BLaER1 treated with 17β-estradiol and CSF1 and Interleukin-3, amounts not matched to agents 10 nM and 100 nM (cell line): ENCODE results near the gene PLCB3.
A peak's percentile ranks its signal among the peaks of the same experiment; 100 is the strongest.

Experiments used
- H3K27ac ChIP-seq, 11 experiments: shearing (Covaris generic); formaldehyde crosslinking; 2 replicates each; pipeline ENCODE4 v1.8.1; 2022
- H3K27me3 ChIP-seq, 11 experiments: shearing (Covaris generic); formaldehyde crosslinking; 2 replicates each; pipeline ENCODE4 v1.8.1; 2022
- H3K36me3 ChIP-seq, 11 experiments: shearing (Covaris generic); formaldehyde crosslinking; 2 replicates each; pipeline ENCODE4 v1.8.1; 2022
- H3K4me1 ChIP-seq, 10 experiments: shearing (Covaris generic); formaldehyde crosslinking; 2 replicates each; pipeline ENCODE4 v1.8.1; 2022
- H3K4me2 ChIP-seq, 11 experiments: shearing (Covaris generic); formaldehyde crosslinking; 2 replicates each; pipeline ENCODE4 v1.8.1; 2022
- H3K4me3 ChIP-seq, 10 experiments: shearing (Covaris generic); formaldehyde crosslinking; 2 replicates each; pipeline ENCODE4 v1.8.1; 2022
- H3K9ac ChIP-seq, 11 experiments: shearing (Covaris generic); formaldehyde crosslinking; 2 replicates each; pipeline ENCODE4 v1.8.1; 2022
- H3K9me3 ChIP-seq, 11 experiments: shearing (Covaris generic); formaldehyde crosslinking; replicated peaks in 1 of 11; 2 replicates each; pipeline ENCODE4 v1.8.1; 2022
- H4K20me1 ChIP-seq, 11 experiments: shearing (Covaris generic); formaldehyde crosslinking; 2 replicates each; pipeline ENCODE4 v1.8.1; 2022
- Cebpa-rat ChIP-seq, 11 experiments: shearing (Covaris generic); IDR thresholded peaks; 2 replicates each; pipeline ENCODE4 v1.8.1; 2022

PLCB3 gene

DNA sequence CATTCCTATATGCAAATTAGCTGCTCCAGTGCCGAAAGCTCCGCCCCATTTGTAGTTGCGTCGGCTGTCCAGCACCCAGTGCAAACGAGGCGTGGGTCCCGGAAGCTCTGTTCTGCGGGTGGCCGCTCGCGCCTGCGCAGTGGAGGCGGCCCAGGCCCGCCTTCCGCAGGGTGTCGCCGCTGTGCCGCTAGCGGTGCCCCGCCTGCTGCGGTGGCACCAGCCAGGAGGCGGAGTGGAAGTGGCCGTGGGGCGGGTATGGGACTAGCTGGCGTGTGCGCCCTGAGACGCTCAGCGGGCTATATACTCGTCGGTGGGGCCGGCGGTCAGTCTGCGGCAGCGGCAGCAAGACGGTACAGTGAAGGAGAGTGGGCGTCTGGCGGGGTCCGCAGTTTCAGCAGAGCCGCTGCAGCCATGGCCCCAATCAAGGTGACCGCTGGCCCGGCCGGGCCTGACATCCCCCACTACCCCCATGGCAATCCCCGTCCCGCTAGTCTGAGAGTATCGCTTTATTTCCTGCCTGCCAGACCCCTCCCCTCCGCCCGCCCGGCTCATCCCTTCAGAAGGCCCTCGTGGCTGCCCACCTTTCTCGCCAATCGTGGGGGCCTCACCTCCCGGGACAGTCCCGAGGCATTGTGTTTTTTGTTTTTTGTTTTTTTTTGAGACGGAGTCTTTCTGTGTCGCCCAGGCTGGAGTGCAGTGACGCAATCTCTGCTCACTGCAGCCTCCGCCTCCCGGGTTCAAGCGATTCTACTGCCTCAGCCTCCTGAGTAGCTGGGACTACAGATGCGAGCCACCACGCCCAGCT is 66.8 kb downstream of the PLCB3 start, which contains the start of gene PRDX5:
PRDX5 (plus strand) TSS at position 161 of the 805 bp plus-strand sequence; CDS start at position 256, 95 bp downstream.
- Histone ChIP-seq H3K9me3 (no peaks in the 10 kb centered on the region), H4K20me1 (peaks cover 8 to 40% (median 33%) of the 10 kb centered on the region in 11 experiments; a peak in 19 of 22 replicates), H3K4me2 (peak within 1 kb of the TSS; percentile 86 to 97 (median 94)), H3K9ac (peak within 1 kb of the TSS; percentile 81 to 94 (median 85)), H3K4me1 (peaks cover 31 to 66% (median 44%) of the 10 kb centered on the region in 10 experiments), H3K27me3 (no peaks in the 10 kb centered on the region), H3K36me3 (peaks cover 33 to 62% (median 47%) of the 10 kb centered on the region in 11 experiments), H3K27ac (peak within 1 kb of the TSS; percentile 86 to 94 (median 89)), H3K4me3 (peak within 1 kb of the TSS; percentile 73 to 92 (median 81))
- peak in 8 of 11 experiments; percentile 25 to 76 (median 49); a peak in 9 of 22 replicates for TF ChIP-seq Cebpa-rat (IDR thresholded peaks at IDR 0.05)
